ENCODE results near the gene ADAP1. TPM values are rescaled to one million over a fixed set of nuclear protein-coding genes. Genes with fewer than 3 reads are reported as not detected.

The ADAP1 gene
- total and polyA plus RNA-seq, 9 donors, result 0.52 to 16.4 (median 3.5) TPM

DNA sequence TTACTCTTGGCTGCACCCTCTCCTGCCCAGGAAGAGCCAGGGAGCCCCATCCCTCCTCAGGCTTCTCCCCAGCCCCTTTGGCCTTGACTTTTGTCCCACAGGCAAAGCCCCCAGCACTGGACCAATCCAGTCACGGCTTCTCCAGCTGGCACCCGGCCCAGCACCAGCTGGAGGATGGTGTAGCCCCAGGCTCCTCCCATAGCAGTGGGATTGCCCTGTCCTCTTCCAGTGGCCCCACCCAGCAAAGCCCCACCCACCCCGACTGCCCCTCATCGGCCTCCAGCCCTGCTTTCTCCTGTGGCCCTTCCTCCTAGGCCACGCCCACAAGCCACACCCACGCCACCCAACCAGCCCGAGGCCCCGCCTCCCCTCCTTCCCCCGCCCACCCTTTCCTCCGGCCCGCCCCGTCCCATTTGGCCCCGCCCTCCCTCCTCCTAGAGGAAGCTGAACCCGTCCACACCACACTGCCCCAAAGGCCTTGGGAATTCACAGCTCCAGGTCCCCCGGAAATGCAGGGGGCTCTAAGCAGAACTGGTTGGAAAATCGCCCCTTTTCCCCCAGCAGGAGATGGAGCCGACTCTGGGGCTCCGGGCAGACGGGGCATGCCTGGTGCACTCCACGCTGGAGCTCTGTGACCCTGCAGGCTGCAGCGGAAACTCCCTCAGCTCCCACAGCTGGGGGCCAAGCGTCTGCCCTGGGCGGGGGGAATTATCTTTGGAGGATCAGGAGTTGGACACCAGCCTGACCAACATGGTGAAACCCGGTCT lies 52.9 kb downstream of the ADAP1 start:
- intact Hi-C loops (cut with DNase I), result loop anchor here in 1 of 4 donors (10.0 kb wide), 1 partner anchor 283 kb away; no protein-coding TSS in a partner anchor
- WGBS, 3 donors, result 10 to 12% (median 11%) methylated on average over 15 to 24 of the region's 24 CpGs
- H3K36me3 ChIP-seq, result no peaks in the 10 kb centered on the region
- H3K27ac ChIP-seq, result peak overlapping the region in 1 of 2 donors; percentile 16
- H3K27me3 ChIP-seq, result no peaks in the 10 kb centered on the region
- no peak overlapping the region for H3K4me3 ChIP-seq
- peak; percentile 68 to 87 (median 84) for DNase-seq
- H3K4me1 ChIP-seq (ENCODE audit: insufficient read depth), result peaks cover 6% of the 10 kb centered on the region
- TF ChIP-seq EP300 (IDR thresholded peaks at IDR 0.05), result no peak
- TF ChIP-seq POLR2A (IDR thresholded peaks at IDR 0.05), result no peak
- TF ChIP-seq CTCF (IDR thresholded peaks at IDR 0.05), result no peak
- no peaks in the 10 kb centered on the region for H3K9me3 ChIP-seq

DNA sequence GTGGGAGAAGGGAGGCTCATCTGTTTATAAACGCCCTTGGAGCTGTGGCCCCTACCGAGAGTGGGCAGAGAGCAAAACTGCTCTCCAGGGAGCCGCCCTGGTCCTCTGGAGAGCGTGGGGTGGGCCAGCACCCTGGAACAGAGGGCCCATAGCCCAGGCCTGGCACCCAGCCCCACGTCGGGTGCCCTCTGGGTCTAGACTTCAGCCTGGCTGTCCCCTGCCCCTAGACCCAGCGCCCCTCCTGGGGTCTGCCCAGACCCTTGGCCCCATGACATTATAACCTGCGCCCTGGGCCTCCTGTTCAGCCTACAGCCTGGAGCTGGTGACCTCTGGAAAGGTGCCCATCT lies 53.5 kb downstream of the ADAP1 start:
- Histone ChIP-seq H3K27me3 (no peaks in the 10 kb centered on the region), H3K4me3 (no peak overlapping the region), H3K4me1 (ENCODE audit: insufficient read depth) (peaks cover 6% of the 10 kb centered on the region), H3K27ac (peak overlapping the region in 1 of 2 donors; percentile 16), H3K9me3 (no peaks in the 10 kb centered on the region), H3K36me3 (no peaks in the 10 kb centered on the region)
- 43 to 66% (median 65%) methylated on average over 8 of the region's 8 CpGs for WGBS, 3 donors
- DNase-seq, result no peak
- no peak for TF ChIP-seq CTCF (IDR thresholded peaks at IDR 0.05)
- no peak for TF ChIP-seq POLR2A (IDR thresholded peaks at IDR 0.05)
- no peak for TF ChIP-seq EP300 (IDR thresholded peaks at IDR 0.05)
- intact Hi-C loops (cut with DNase I), result loop anchor here in 1 of 4 donors (10.0 kb wide), 1 partner anchor 284 kb away; no protein-coding TSS in a partner anchor

DNA sequence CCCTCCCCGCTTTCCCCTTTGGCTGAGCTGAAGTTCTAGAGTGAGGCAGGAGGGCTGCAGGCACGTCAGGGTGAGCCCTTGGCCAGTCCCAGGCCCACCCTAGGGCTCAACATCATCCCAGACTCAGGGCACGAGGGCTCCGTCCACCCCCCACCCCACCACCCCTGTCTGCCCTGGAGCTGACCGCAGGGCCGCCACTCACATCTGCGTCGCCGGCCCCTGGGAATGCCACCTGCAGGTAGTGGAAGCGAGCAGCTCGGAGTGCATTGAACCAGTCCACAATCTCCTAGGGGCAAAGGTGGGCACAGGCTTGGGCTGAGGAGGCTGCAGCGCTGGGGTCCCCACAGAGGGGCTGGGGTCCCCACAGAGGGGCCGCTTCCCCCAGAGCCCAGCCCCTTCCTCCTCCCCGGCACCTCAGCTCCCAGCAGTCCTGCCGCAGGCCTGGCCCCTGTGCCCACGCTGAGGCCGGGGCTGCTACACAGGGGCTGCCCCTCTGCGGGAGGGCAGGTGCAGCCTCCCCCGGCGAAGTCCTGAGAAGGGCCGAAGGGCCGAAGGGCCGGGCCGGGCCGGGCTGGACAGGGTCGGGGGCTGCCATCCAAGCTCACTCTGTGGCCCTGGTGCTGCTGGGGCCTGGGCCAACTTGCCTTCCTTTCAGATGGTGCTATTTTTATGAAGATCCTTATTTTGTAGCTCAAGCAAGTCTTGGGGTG lies 54.0 kb downstream of the ADAP1 start:
- Histone ChIP-seq H3K27me3 (no peaks in the 10 kb centered on the region), H3K9me3 (no peaks in the 10 kb centered on the region), H3K4me1 (ENCODE audit: insufficient read depth) (peaks cover 6% of the 10 kb centered on the region), H3K4me3 (no peak overlapping the region), H3K36me3 (no peaks in the 10 kb centered on the region), H3K27ac (no peak overlapping the region)
- 68 to 76% (median 71%) methylated on average over 22 to 26 of the region's 26 CpGs for WGBS, 3 donors
- intact Hi-C loops (cut with DNase I), result loop anchor here in 1 of 4 donors (10.0 kb wide), 1 partner anchor 284 kb away; no protein-coding TSS in a partner anchor
- TF ChIP-seq CTCF (IDR thresholded peaks at IDR 0.05) (no peak), EP300 (IDR thresholded peaks at IDR 0.05) (no peak), POLR2A (IDR thresholded peaks at IDR 0.05) (no peak)
- no peak for DNase-seq

DNA sequence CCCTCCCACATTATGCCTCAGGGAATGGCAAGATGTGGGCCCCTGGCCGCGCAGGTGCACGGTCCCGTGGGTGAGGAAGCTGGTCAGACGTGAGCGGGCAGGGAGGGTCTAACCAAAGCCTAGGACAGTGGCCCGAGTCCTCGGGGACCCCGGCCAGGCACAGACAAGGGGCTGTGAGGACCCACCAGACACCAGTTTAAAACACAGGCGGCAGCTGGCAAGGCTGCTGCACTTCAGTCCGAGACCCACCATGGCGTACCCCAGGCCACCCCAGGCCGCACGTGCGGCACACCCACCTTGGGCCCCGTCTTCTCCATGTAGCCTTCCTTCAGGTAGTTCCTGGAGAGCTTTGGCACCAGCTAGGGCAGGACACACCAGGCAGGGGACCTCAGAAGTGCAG lies 54.7 kb downstream of the ADAP1 start:
- no peak overlapping the region for H3K4me3 ChIP-seq
- intact Hi-C loops (cut with DNase I), result loop anchor here in 1 of 4 donors (10.0 kb wide), 1 partner anchor 285 kb away; no protein-coding TSS in a partner anchor
- 91 to 97% (median 93%) methylated on average over 16 of the region's 16 CpGs for WGBS, 3 donors
- H3K27me3 ChIP-seq, result no peaks in the 10 kb centered on the region
- DNase-seq, result peak in 1 of 5 donors; percentile 35
- TF ChIP-seq CTCF (IDR thresholded peaks at IDR 0.05) (no peak), EP300 (IDR thresholded peaks at IDR 0.05) (no peak), POLR2A (IDR thresholded peaks at IDR 0.05) (no peak)
- H3K36me3 ChIP-seq, result no peaks in the 10 kb centered on the region
- H3K9me3 ChIP-seq, result no peaks in the 10 kb centered on the region
- H3K27ac ChIP-seq, result no peak overlapping the region
- H3K4me1 ChIP-seq (ENCODE audit: insufficient read depth), result peaks cover 6% of the 10 kb centered on the region
